Hepatocyte (in vitro differentiated cells): Measurements from ENCODE around the gene FAM83F. TPM values are rescaled to one million over a fixed set of nuclear protein-coding genes. Genes with fewer than 3 reads are reported as not detected.

Experiments used
- DNase-seq: peaks from one replicate; pipeline ENCODE4 v3.0.0-alpha.2; 2016; ENCODE audit warnings: low spot score
- H2AFZ ChIP-seq: fragments of 200-600 bp; sonication (generic); 2 replicates; pipeline ENCODE4 v1.6.0; 2016; ENCODE audit warnings: antibody characterized with exemption, mild to moderate bottlenecking
- H3K27ac ChIP-seq: fragments of 200-600 bp; sonication (generic); 2 replicates; pipeline ENCODE4 v1.5.1; 2016; ENCODE audit warnings: mild to moderate bottlenecking
- H3K27me3 ChIP-seq: fragments of 200-600 bp; sonication (generic); 2 replicates; pipeline ENCODE4 v1.6.1; 2016
- H3K36me3 ChIP-seq: fragments of 200-600 bp; sonication (generic); replicated peaks from 2 replicates; pipeline ENCODE4 v1.5.1; 2016; ENCODE audit warnings: low read depth; ENCODE audit not compliant: insufficient read depth
- H3K4me1 ChIP-seq: fragments of 200-600 bp; sonication (generic); 2 replicates; pipeline ENCODE4 v1.5.1; 2016; ENCODE audit warnings: mild to moderate bottlenecking, moderate library complexity; ENCODE audit not compliant: insufficient read depth
- H3K4me2 ChIP-seq: fragments of 200-600 bp; sonication (generic); 2 replicates; pipeline ENCODE4 v1.6.0; 2016
- H3K4me3 ChIP-seq: fragments of 200-600 bp; sonication (generic); 2 replicates; pipeline ENCODE4 v1.5.1; 2016; ENCODE audit warnings: mild to moderate bottlenecking
- H3K79me2 ChIP-seq: fragments of 200-600 bp; sonication (generic); 2 replicates; pipeline ENCODE4 v1.6.0; 2017; ENCODE audit warnings: mild to moderate bottlenecking
- H3K9me2 ChIP-seq: fragments of 200-600 bp; sonication (generic); replicated peaks from 2 replicates; pipeline ENCODE4 v1.6.0; 2017; ENCODE audit warnings: mild to moderate bottlenecking; ENCODE audit not compliant: insufficient read depth
- H3K9me3 ChIP-seq: fragments of 200-600 bp; sonication (generic); 2 replicates; pipeline ENCODE4 v1.5.1; 2016; ENCODE audit warnings: low read depth, mild to moderate bottlenecking
- H4K20me1 ChIP-seq: fragments of 200-600 bp; sonication (generic); 2 replicates; pipeline ENCODE4 v1.6.0; 2016; ENCODE audit warnings: mild to moderate bottlenecking; ENCODE audit not compliant: insufficient read depth, poor library complexity, severe bottlenecking
- CTCF ChIP-seq: fragments of 200-600 bp; sonication (generic); IDR thresholded peaks from 2 replicates; pipeline ENCODE4 v1.5.1; 2016; ENCODE audit warnings: antibody characterized with exemption, mild to moderate bottlenecking; ENCODE audit not compliant: poor library complexity
- EZH2 ChIP-seq: fragments of 200-600 bp; sonication (generic); IDR thresholded peaks from 2 replicates; pipeline ENCODE4 v1.6.1; 2016; ENCODE audit warnings: antibody characterized with exemption, mild to moderate bottlenecking, borderline replicate concordance
- EZH2phosphoT487 ChIP-seq: fragments of 200-600 bp; sonication (generic); IDR thresholded peaks from one replicate; pipeline ENCODE4 v1.6.1; 2018; ENCODE audit warnings: antibody characterized with exemption, mild to moderate bottlenecking, low read depth, moderate library complexity; ENCODE audit not compliant: unreplicated experiment, severe bottlenecking
- WGBS: methylation state at CpG from one replicate; pipeline ENCODE4 v1.1.6; 2016; ENCODE audit warnings: low lambda C conversion rate; ENCODE audit errors: missing lambda C conversion rate; 5-methylcytosine and 5-hydroxymethylcytosine counted together
- polyA plus RNA-seq: library from polyadenylated mRNA; unstranded; fragments of >200 nt; fragmentation: Nextera tagmentation; extraction: Ambion mirVana; gene quantifications from 2 replicates; pipeline ENCODE4 v1.2.1, GENCODE V29; 2016
- total RNA-seq: library from RNA; depleted of rRNA; stranded (reverse); fragments of >200 nt; gene quantifications from 2 replicates; pipeline ENCODE4 v1.2.3, GENCODE V29; 2014

The FAM83F gene
- total and polyA plus RNA-seq, 2 experiments from 2014 or later = 10.8 to 12.8 TPM

DNA sequence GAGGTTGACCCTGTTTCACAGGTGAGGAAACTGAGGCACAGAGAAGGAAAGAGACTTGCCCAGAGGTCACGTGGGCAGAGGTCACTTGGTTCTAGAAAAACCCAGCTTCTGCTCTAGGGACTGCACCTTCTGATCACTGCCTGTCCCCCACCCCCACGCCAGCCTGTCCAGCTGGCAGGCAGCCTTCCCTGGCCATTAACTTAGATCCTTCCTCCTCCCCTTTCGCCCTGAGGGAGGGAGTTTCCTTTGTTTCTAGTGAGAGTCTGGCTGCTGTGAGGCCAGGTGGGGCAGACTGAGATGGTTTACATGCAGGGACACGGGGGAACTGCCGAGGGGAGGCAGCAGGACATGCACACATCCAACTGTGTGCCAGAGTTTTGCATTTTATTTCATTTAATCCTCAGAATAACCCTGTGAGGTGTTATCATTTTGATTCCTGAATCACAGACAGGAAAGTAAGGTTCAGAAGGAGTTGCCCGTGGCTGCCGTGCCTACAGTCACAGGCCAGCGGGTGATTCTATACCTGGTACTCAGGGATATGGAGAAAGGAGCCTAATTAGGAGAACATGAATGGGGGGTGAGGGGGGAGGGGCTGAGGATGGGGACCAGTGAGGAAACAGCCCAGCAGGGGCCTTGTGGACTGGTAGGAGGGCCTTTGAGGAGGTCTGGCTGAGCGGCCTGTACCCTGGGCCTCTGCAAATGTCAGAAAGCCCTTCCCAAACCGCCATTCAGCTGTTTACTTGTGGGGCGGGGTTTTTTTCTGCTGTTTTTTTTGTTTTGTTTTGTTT lies 3.4 kb downstream of the FAM83F start:
- H3K79me2 ChIP-seq = peaks cover 41% of the 10 kb centered on the region
- H3K9me3 ChIP-seq = no peaks in the 10 kb centered on the region
- H3K27me3 ChIP-seq = peaks cover 2% of the 10 kb centered on the region
- no peaks in the 10 kb centered on the region for H4K20me1 ChIP-seq
- H3K4me2 ChIP-seq = peak overlapping the region; percentile 79
- H3K4me3 ChIP-seq = no peak overlapping the region
- peaks cover 62% of the 10 kb centered on the region for H3K4me1 ChIP-seq
- H2AFZ ChIP-seq = no peak overlapping the region
- no peaks in the 10 kb centered on the region for H3K9me2 ChIP-seq
- DNase-seq = peak; percentile 68
- WGBS = 47% methylated on average over 11 of the region's 11 CpGs
- no peaks in the 10 kb centered on the region for H3K36me3 ChIP-seq
- H3K27ac ChIP-seq = peak overlapping the region; percentile 79
- TF ChIP-seq EZH2phosphoT487 = no peak
- no peak for TF ChIP-seq CTCF

DNA sequence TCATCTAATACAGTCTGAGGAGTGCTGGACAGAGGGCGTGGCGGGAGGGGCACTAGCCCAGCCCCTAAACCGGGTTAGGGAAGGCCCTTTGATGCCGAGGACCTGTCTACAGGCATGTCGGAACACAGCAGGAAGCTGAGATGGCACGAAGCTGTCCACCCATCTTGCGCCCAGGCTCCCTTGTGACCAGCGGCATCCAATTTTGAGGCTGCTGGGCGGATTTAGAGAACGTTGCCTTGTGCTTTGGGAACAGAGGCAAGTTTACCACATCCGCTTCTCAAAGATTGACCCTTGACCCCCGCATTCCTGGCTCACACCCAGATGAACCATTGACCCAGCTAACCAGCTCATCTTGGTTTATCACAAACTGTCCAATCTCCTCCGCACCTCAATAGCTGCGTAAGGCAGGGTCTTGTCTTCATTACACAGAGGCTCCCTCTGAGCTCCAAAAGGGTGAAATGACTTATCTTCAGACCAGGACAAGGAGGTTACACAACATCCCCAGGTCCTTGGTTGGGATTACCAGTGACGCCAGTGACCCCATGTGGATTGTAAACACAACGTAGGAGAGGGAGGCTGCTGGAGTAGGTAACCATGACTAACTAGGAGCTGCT lies 4.5 kb downstream of the FAM83F start:
- H3K9me3 ChIP-seq = no peaks in the 10 kb centered on the region
- H3K9me2 ChIP-seq = no peaks in the 10 kb centered on the region
- H2AFZ ChIP-seq = no peak overlapping the region
- no peak for TF ChIP-seq CTCF
- no peak for TF ChIP-seq EZH2phosphoT487
- TF ChIP-seq EZH2 = no peak
- H3K4me2 ChIP-seq = peak overlapping the region; percentile 79
- peak; percentile 76 for DNase-seq
- no peaks in the 10 kb centered on the region for H3K36me3 ChIP-seq
- 65% methylated on average over 15 of the region's 16 CpGs for WGBS
- no peak overlapping the region for H3K4me3 ChIP-seq
- peaks cover 61% of the 10 kb centered on the region for H3K4me1 ChIP-seq
- peaks cover 49% of the 10 kb centered on the region for H3K79me2 ChIP-seq
- peaks cover 2% of the 10 kb centered on the region for H3K27me3 ChIP-seq
- H3K27ac ChIP-seq = peak overlapping the region; percentile 79
- no peaks in the 10 kb centered on the region for H4K20me1 ChIP-seq

DNA sequence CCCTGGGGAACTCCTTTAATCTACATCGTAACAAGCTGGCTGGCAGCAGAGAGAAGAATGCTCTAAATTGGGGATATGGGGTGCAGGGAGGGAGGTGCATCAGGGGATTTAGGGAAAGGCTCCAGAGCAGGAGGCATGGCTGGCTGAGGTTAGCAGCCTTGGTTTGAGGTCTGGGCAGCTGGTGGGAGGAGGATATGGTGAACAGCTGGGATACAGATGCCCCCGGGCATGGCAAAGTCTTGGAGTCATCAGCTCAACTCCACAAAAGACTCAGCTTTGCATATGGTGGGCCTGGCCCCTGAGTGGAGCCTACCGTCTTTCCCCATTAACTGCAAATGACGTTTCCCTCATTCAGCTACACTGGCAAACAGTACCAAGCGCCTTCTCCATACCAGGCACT lies 5.4 kb downstream of the FAM83F start:
- no peaks in the 10 kb centered on the region for H4K20me1 ChIP-seq
- H3K36me3 ChIP-seq = no peaks in the 10 kb centered on the region
- no peak overlapping the region for H3K4me3 ChIP-seq
- H3K27me3 ChIP-seq = no peaks in the 10 kb centered on the region
- peaks cover 58% of the 10 kb centered on the region for H3K79me2 ChIP-seq
- H3K9me3 ChIP-seq = no peaks in the 10 kb centered on the region
- H3K27ac ChIP-seq = peak overlapping the region; percentile 73
- 91% methylated on average over 5 of the region's 5 CpGs for WGBS
- H3K9me2 ChIP-seq = no peaks in the 10 kb centered on the region
- TF ChIP-seq CTCF = no peak
- TF ChIP-seq EZH2 = no peak
- TF ChIP-seq EZH2phosphoT487 = no peak
- DNase-seq = no peak
- H3K4me1 ChIP-seq = peaks cover 58% of the 10 kb centered on the region
- H3K4me2 ChIP-seq = peak overlapping the region; percentile 36
- H2AFZ ChIP-seq = no peak overlapping the region
